ENCODE data around the gene NAB2.

NAB2 gene

GRCh38 chr12:57134949-57135348 is 46.0 kb downstream of the NAB2 start:
- DNase-seq (ENCODE audit: low read depth) = no peak

- no peak for DNase-seq (ENCODE audit: low read depth)
These were observed 46.8 kb downstream of the NAB2 start for GRCh38 chr12:57135527-57136326.

GRCh38 chr12:57138526-57139272 is 49.8 kb downstream of the NAB2 start:
- DNase-seq (ENCODE audit: low read depth) = no peak

- DNase-seq (ENCODE audit: low read depth) = no peak
These were observed 51.1 kb downstream of the NAB2 start for GRCh38 chr12:57139796-57140649.

GRCh38 chr12:57141249-57141648 is 52.3 kb downstream of the NAB2 start:
- no peak for DNase-seq (ENCODE audit: low read depth)

GRCh38 chr12:57142121-57142520 is 53.2 kb downstream of the NAB2 start:
- no peak for DNase-seq (ENCODE audit: low read depth)

GRCh38 chr12:57142727-57143126 is 53.8 kb downstream of the NAB2 start:
- no peak for DNase-seq (ENCODE audit: low read depth)

GRCh38 chr12:57143454-57143853 is 54.5 kb downstream of the NAB2 start:
- no peak for DNase-seq (ENCODE audit: low read depth)
